GM21390 (cell line): ENCODE results near the gene TRAPPC6A.

ENCODE experiments used
- ATAC-seq: cut with Tn5 transposase; IDR thresholded peaks from one replicate; pipeline ENCODE4 v1.9.1; 2021; ENCODE audit not compliant: unreplicated experiment

Gene TRAPPC6A

DNA sequence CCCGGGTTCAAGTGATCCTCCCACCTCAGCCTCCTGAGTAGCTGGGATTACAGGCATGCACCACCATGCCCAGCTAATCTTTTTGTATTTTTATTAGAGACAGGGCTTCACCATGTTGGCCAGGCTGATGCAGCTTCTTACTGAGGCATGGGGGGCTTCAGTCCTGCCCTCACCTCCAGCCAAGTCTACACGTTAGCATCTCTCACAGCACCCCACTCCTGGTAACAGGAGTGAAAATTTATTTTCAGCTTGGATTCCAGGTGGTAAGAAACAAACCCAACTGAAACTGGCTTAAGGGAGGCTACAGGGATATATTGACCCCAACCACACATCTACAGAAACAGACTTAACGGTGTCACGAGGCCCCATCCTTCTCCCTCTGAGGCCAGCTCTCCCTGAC is 27.9 kb downstream of the TRAPPC6A start:
- no peak for ATAC-seq

GRCh38 chr19:45149129-45149528 is 28.9 kb downstream of the TRAPPC6A start:
- ATAC-seq = no peak

- ATAC-seq = no peak
These were observed 30.0 kb downstream of the TRAPPC6A start for GRCh38 chr19:45147835-45148676.

GRCh38 chr19:45146741-45147205 is 31.3 kb downstream of the TRAPPC6A start:
- no peak for ATAC-seq

GRCh38 chr19:45146251-45146650 is 31.8 kb downstream of the TRAPPC6A start:
- no peak for ATAC-seq

DNA sequence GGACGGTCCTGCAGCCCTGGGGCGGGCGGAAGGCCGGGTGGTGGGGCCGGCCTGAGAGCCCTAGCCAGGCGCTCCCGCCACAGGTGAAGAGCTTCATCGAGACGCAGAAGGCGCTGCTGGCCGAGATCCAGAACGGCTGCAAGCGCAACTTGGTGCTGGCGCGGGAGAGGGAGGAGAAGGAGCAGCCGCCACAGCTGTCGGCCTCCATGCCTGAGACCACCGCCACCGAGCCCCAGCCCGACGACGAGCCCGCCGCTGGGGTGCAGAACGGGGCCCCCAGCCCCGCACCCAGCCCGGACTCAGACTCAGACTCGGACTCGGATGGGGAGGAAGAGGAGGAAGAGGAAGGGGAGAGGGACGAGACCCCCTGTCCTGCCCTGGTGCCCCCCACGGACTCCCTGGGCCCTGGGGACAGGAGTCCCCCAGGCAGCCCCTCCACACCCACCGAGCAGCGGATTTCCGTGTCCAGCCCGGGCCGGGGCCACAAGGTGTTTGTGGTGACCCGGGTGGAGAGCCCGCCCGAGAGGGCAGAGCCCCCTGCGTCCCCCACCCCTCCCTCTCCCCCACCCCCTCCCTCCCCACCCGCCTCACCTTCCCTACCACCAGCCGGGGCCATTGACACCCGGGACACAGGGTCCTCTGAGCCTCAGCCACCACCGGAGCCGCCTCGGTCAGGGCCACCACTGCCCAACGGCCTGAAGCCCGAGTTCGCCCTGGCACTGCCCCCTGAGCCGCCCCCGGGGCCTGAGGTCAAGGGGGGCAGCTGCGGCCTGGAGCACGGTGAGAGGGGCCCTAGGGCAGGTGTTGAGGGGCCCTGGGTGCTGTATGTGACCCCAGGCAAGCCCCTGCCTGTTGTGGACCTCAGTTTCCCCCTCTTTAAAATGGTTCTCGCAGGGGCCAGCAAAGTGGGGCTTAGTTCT is 32.5 kb downstream of the TRAPPC6A start:
- ATAC-seq = no peak

GRCh38 chr19:45144431-45145269 is 33.4 kb downstream of the TRAPPC6A start:
- no peak for ATAC-seq

DNA sequence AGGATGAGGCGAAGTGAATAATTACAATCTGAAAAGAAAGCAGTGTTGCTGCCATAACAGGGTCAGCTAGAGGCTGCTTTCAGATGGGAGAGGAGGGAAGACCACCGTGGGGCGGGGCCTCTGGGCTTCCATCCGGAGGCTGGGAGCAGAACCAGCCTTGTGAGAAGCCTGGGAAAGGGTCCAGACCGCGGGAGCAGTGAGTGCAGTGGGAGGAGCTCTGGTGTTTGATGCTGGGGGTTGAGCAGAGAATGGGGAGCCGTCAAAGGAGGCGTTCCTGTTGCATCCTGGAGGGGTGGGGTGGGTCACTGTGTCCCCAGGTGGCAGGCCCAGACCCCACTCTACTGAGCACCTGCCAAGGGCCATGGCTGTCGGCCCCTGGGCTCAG is 35.3 kb downstream of the TRAPPC6A start:
- ATAC-seq = no peak

- no peak for ATAC-seq
These were observed 35.9 kb downstream of the TRAPPC6A start for GRCh38 chr19:45142016-45142725.

- ATAC-seq = no peak
These were observed 36.7 kb downstream of the TRAPPC6A start for GRCh38 chr19:45141203-45141900.

DNA sequence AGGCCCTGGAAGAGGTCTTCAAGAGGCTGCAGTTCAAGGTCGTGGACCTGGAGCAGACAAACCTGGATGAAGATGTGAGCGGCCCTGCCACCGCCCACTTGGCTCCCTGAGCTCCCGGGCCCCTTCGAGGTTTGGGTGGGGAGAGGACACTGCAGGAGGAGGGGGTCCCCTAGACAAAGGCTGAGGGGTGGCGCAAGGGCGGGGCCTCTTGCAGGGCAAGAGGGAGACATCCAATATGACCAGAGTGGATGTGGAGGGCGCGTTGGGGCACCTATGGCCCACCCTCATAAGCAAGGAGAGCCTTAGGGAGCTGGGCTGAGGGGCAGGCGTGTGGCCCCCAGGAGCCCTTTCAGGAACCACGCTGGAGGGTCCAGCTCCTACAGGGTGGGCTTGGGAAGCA is 37.5 kb downstream of the TRAPPC6A start:
- no peak for ATAC-seq

GRCh38 chr19:45140144-45140503 is 37.9 kb downstream of the TRAPPC6A start:
- no peak for ATAC-seq

DNA sequence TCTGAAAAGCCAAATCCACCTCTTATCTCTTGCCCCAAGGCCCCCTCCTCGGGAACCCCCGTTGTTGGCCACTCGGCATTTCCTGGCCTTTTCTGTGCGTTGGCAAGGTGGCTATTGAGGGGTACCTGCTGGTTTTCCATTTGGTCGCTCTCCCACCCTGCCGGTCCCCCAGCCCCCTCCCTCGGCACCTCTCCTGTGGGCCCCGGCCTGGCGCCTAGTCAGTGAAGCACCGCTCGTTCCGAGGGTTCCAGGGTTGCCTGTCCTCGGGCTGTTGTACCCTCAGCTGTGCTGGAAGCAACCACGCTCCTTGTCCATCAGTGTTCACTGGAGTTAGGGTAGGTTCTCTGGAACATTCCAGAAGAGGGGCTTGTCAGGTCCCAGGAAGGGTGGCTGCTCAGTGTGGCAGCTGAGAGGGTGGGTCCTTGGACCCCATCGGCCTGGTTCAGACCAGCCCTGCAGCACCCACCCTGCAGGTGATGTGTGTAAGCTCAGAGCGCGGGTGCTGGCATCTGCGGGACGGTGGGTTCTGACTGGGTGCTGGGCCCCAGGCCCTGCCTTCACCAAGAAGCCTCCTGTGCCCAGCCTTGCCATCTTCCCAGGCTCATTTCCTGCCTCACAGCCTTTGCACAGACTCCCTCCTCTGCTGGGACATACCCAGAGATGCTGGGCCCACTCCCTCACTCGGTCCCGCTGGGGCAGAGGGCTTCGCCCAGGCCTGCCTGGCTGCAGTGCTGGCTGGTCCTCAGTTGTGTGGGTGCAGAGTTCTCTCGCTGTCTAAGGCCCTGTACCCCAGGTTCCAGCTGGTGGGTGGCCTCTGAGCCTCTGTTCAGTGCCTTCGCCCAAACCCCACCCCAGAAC is 38.5 kb downstream of the TRAPPC6A start:
- no peak for ATAC-seq

DNA sequence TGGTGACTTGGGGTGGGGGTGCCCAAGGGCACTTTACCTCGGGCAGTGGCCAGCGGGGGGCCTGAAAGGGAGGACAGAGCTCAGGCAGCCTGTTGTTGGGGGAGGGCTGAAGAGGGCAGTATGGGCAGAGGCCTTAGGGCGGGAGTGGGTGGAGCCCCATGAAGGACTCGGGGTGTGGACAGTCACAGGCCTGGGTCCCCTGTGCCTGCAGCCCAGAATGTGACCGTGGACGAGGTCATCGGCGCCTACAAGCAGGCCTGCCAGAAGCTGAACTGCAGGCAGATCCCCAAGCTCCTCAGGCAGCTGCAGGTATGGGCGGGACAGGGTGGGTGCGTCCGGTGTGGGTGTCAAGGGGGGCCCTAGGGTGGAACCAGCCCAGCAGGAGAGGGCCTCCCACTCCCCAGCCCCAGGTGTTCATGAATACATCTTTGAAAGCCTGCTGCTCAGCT is 39.7 kb downstream of the TRAPPC6A start:
- ATAC-seq = no peak

DNA sequence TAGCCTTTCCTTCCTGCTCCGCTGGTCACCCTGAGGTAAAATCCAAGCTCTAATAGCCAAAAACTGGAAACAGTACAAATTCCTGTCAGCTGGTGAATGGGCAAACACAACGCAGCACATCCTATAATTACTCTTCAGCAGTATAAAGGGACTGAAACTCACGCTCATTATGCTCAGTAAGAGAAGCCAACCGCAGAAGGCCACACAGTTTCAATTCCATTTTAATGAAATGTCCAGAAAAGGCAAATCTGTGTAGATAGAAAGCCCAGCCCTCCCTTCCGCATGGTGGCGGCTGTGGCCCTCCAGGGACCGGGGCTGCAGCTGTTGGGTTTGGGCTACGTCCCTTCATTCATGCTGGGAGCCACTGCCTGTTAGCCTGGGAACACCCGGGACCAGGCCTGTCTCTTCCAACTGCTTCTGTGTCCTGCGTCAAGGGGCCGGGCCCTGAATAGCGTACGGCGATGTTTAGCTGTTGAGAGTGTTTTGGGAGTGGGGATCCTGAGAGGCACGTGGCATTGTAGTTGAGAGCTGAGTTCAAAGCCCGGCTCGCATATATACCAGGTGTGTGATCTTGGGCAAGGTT is 40.8 kb downstream of the TRAPPC6A start:
- ATAC-seq = peak; percentile 87

- ATAC-seq = peak; percentile 11
These were observed 41.4 kb downstream of the TRAPPC6A start for GRCh38 chr19:45136507-45137178.

GRCh38 chr19:45135176-45135885 is 42.7 kb downstream of the TRAPPC6A start:
- ATAC-seq = no peak
